Fibroblast of skin of back (primary cell): ENCODE measurements around the gene CAPN12. TPM values are rescaled to one million over a fixed set of nuclear protein-coding genes. Genes with fewer than 3 reads are reported as not detected.
A peak's percentile ranks its signal among the peaks of the same experiment; 100 is the strongest.
"Not testable (repeated sequence)": the region's sequence is repeated elsewhere in the genome, so short reads cannot be mapped to it uniquely, and the experiment has no call there.

Experiments
- DNase-seq: peaks from one replicate; pipeline ENCODE4 v3.0.0-alpha.2; 2013
- polyA plus RNA-seq, 2 experiments: library from polyadenylated mRNA; unstranded; fragments of 120-200 nt; gene quantifications; one replicate each; pipeline ENCODE4 v1.2.1, GENCODE V29; 2013; ENCODE audit not compliant: insufficient read length in 2 of 2

CAPN12 gene, protein sequence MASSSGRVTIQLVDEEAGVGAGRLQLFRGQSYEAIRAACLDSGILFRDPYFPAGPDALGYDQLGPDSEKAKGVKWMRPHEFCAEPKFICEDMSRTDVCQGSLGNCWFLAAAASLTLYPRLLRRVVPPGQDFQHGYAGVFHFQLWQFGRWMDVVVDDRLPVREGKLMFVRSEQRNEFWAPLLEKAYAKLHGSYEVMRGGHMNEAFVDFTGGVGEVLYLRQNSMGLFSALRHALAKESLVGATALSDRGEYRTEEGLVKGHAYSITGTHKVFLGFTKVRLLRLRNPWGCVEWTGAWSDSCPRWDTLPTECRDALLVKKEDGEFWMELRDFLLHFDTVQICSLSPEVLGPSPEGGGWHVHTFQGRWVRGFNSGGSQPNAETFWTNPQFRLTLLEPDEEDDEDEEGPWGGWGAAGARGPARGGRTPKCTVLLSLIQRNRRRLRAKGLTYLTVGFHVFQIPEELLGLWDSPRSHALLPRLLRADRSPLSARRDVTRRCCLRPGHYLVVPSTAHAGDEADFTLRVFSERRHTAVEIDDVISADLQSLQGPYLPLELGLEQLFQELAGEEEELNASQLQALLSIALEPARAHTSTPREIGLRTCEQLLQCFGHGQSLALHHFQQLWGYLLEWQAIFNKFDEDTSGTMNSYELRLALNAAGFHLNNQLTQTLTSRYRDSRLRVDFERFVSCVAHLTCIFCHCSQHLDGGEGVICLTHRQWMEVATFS
- polyA plus RNA-seq (2013, experiment 1 of 2; ENCODE audit: insufficient read length), result 0.29 TPM
- 0.08 TPM for polyA plus RNA-seq (2013, experiment 2 of 2; ENCODE audit: insufficient read length)

DNA sequence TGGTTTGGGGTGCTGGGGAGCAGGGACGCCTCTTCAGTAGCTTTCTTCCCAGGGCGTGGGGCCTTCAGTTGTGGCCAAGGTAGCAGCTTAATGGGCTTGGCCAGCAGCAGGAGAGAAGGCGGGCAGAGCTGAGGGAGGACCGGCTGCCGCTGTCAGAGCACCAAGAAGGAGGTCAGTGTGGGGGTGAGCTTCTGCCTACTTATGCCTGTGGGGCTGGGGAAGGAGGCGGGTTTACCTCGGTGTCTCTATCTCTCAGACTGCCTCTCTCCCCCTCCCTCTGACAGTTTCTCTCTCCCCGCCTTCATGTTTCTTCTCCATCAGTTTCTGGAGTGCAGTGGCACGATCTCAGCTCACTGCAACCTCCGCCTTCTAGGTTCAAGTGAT, at the start of gene CAPN12:
TSS of gene CAPN12 (minus strand) at position 177 of the 384 bp plus-strand sequence. CDS start 309 bp downstream, outside the sequence.
- no peak for DNase-seq

DNA sequence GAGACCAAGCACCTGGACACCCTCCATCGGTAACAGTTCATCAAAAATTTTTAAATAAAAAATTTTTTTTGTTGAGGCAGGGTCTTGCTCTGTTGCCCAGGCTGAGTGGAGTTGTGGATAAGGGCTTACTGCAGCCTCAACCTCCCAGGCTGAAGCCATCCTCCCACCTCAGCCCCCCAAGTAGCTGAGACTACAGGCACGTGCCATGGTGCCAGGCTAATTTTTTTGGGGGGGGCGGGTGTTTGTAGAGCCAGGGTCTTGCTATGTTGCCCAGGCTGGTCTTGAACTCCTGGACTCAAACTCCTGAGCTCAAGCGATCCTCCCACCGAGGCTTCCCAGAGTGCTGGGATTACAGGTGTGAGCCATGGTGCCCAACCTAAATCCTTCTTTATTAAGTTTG, 49.4 kb upstream of the CAPN12 start:
- DNase-seq, result no peak

- peak; percentile 56 for DNase-seq
These were observed 48.9 kb upstream of the CAPN12 start for GRCh38 chr19:38793177-38793576.

DNA sequence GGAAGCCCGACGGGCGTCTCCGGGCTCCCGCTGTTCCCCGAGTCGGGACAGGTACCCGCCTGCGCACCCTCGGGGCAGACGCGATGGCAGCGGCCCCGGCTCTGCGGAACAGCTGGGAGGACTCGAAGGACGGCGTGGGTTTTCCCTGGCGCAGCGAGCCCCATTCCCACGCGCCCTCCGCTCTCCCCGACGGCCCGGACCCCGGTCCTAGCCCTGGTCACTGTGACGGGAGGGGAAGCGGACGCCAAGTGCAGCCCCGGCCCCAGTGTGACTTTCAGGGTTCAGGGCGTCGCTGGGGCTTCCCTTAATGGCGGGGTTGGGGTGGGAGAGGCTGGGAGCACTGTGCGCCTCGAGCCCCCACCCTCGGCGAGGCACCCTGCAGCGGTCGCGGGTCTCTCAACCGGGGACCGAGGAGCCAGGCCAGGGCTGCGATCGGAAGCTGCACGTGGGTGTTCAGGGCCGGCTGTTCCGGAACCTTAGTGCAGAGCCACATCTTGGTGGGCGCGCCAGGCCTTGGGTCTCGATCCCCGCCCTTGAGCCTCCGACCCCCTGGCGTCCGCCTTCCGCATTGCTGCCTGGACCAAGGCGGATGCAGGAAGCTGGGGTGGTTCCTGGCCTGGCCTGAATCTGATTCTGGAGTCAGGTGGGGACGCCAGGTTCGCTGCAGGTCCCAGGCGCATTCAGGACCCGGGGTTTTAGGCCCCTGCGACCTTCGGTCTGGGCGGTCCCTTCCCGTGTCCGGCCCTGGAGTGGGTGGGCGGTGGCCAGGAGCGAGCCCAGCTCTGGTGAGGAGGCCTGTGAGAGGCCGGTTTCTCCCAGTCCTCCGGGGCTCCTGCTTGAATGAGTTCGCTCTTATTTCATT, 48.2 kb upstream of the CAPN12 start:
- DNase-seq, result no peak

DNA sequence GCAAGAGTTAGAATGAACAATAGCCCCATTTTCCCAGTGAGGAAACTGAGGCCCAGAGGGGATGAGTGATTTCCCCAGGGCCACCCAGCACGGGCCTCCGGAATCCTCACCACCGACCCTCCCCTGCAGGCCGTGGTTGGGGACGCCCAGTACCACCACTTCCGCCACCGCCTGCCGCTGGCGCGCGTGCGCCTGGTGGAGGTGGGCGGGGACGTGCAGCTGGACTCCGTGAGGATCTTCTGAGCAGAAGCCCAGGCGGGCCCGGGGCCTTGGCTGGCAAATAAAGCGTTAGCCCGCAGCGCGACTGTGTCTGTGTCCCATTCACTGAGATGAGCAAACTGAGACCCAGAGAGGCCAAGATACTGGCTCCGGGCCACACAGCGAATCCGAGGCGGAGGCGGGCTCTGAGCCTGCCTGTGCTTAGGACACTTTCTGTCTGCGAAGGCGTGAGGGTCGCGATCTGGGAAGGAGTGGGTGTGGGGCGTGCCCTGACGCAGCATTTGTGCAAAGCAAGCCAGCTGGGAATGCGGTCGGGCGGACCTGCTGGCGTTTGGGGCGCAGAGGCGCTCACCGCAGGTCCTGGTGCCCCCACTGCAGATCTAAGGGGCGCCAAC, 47.3 kb upstream of the CAPN12 start:
- DNase-seq, result not testable (repeated sequence)

DNA sequence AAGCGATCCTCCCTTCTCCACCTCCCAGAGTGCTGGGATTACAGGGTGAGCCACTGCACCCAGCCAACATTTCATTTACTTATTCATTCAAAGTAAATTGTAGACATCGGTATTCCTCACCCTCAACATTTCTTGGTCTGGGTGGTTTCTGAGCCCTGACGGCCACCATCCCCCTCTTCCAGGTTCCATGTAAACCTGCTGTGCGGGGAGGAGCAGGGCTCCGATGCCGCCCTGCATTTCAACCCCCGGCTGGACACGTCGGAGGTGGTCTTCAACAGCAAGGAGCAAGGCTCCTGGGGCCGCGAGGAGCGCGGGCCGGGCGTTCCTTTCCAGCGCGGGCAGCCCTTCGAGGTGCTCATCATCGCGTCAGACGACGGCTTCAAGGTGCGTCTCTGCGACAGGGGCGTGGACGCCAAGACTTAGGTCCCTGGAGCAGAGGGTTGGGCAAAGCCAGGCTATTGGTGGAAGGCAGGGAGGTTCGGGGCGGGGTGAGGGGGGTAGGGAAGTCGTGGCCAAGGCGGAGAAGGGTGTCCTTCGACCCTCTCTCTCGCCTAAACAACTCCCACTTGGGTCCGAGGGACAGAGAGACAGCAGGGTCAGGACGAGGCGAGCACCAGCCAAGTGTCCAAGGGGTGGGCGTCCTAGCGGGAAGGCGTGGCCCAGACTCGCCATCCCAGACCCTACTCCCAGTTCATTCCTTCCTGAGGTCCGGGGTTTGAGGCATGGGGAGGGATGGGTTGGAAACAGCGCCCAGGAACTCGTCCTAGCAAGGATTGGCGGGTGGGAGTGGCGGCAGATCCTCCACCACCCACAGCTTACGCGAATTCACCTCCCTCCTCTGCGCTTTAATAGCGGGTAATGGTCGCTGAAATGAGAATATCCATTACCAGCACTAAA, 46.5 kb upstream of the CAPN12 start:
- DNase-seq, result not testable (repeated sequence)

DNA sequence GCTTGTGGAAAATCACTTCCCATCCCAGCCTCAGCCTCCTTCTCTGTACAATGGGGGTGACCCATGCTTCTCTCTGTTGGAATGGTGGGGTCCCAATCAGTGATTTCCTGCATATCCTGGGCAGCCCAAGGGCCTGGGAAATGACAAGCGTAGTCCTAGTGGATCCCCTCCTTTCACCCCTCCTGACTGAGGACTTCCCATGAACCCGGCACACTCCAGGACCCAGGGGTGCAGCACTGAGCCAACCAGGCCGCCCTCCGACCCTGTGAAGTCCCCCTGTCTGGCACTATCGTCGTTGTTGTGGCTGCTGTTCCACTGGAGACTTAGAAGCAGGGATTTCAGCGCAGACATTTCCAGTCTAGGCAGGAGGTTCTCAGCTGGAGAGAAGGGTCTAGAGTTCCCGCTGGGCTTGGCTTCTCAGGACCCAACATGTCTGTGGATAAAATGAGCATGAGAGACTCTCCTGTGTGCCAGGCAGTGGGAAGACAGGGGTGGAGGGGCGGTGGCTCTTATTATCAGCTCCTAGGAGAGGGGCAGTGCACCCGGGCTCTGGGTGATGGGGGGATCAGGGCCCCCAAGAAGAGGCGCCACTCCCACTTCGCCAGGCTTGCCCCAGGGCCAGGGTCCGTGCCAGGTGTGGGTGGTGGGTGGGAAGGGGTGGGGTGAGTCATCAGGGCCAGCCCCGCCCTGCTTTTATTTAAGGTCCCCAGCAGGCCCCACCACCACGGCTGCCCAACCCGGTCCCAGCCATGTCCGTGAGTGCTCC, 44.4 kb upstream of the CAPN12 start, which contains the start of gene LGALS7B:
TSS of gene LGALS7B (plus strand) at position 723 of the 766 bp plus-strand sequence. CDS start at position 750, 27 bp downstream.
- no peak for DNase-seq

DNA sequence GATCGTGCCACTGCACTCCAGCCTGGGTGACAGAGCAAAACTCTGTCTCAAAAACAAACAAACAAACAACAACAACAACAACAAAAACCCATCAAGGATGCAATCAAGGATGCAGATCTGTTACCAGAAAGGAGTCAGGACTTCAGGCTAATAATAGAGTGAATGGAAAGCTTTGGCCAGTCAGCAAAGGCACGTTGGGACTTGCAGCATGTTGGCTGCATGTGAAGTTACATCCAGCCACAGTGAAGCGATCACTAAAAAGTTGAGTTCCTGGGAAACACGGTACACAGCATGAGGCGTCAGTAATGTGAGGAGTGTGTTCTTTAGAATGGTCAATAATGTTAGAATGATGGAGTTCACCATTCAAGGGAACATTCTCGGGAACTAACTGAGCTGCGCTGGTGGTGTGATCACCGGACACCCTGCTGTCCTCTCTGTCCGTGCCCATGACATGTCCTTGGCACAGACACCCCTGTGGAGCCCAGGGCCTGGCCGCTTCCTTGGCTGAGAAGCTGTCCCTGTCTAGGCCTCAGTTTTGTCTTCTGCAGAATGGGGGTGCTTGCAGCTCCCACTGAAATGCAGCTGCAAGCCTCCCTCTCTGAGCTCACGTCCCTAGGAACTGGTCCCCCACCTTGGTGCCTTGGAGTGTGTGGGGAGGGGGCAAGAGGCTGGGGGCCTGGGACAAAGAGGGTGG, 42.4 kb upstream of the CAPN12 start:
- no peak for DNase-seq

DNA sequence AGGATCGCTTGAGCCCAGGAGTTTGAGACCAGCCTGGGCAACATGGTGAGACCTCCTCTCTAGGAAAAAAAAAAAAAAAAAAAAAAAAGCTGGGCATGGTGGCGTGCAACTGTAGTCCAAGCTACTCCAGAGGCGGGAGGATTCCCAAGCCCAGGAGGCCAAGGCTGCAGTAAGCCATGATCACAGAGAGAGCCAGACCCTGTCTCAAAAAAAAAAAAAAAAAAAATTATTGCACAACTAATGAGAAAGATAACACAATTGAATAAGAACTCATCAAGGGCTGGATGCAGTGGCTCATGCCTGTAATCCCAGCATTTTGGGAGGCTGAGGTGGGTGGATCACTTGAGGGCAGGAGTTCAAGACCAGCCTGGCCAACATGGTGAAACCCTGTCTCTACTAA, 41.8 kb upstream of the CAPN12 start:
- DNase-seq, result not testable (repeated sequence)

- DNase-seq, result no peak
These were observed 41.0 kb upstream of the CAPN12 start for GRCh38 chr19:38785187-38785699.

DNA sequence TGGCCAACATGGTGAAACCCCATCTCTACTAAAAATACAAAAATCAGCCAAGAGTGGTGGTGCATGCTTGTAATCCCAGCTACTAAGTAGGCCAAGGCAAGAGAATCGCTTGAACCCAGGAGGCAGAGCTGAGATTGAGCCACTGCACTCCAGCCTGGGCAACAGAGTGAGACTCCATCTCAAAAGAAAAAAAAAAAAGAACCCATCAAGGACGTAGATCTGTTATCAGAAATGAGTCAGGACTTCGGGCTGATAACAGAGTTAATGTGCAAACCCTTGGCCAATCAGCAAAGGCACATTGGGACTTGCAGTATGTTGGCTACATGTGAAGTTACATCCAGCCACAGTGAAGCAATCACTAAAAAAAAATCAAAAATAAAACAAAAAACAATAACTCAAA, 40.0 kb upstream of the CAPN12 start:
- no peak for DNase-seq

GRCh38 chr19:38782212-38782611, 37.9 kb upstream of the CAPN12 start:
- DNase-seq, result not testable (repeated sequence)

DNA sequence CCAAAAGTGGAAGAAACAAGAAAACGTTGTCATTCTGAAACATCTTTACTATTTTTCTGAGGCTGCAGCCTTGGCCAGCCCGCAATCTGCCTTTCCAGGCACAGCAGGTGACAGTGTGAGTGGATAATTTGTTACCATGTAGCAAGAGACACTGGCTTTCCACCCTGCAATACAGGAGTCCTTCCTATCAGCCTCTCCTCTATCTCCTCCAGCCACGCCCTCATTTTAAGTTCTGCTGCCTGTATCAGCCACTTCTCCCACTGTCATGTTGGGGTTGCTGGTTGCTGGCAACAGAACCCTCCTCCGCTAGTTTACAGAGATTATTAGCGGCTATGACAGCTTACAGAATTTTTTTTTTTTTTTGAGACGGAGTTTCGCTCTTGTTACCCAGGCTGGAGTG, 36.8 kb upstream of the CAPN12 start:
- DNase-seq, result no peak

- DNase-seq, result no peak
These were observed 36.2 kb upstream of the CAPN12 start for GRCh38 chr19:38780443-38780842.

- no peak for DNase-seq
These were observed 34.5 kb upstream of the CAPN12 start for GRCh38 chr19:38778733-38779132.

DNA sequence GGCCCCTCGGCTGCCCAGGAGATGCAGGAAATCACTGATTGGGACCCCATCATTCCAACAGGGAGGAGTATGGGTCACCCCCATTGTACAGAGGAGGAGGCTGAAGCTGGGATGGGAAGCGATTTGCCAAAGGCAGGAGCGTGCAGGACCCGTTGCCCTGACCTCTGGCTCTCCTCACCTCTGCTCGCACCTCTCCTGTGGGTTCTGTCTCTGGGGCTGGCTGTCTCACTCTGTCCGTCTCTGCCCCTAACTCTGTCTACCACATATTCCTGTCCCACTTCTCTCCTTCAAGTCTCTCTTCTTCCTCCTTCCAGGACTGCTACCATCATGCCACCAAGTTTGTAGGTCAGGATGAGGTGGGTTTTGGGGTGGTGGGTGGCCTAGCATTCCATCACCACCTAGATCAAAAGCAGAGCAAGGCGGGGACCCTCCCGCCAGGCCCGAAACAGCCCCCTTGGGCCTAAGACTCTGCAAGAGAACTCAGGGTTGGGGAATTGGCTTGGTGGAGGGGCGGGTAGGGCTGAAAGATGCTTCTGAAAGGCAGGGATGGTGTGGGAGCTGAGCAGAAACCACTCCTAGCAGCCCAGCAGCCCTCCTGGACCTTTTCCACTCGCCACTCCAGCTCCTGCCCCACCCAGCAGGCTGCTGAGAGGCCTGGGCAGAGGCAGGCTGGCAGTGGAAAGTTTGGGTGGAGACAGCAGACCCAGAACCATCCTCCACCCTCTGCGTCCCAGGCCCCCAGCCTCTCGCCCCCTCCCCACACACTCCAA, 30.1 kb upstream of the CAPN12 start:
- no peak for DNase-seq

GRCh38 chr19:38773469-38774177, 29.3 kb upstream of the CAPN12 start, which contains the start of gene LGALS7:
TSS of gene LGALS7 (minus strand) at chr19:38773517. CDS start at chr19:38773492, 25 bp downstream.
- DNase-seq, result no peak

- not testable (repeated sequence) for DNase-seq
These were observed 27.3 kb upstream of the CAPN12 start for GRCh38 chr19:38771569-38771968.
